H1 (cell line): ENCODE measurements around the gene AHI1. TPM values are rescaled to one million over a fixed set of nuclear protein-coding genes. Genes with fewer than 3 reads are reported as not detected.

Experiments
- CTCF ChIA-PET: fragments of 300-600 bp; sonication (Branson Sonifier 250); formaldehyde crosslinking; loops from one replicate; lab custom pipeline; 2021; ENCODE audit not compliant: partially characterized antibody; lab: Charles Lee
- POLR2A ChIA-PET: fragments of 300-600 bp; sonication (Branson Sonifier 250); formaldehyde crosslinking; loops from one replicate; lab custom pipeline; 2021; ENCODE audit warnings: inconsistent platforms; ENCODE audit not compliant: partially characterized antibody; lab: Charles Lee
- DNase-seq, 2 experiments: peaks; one replicate each; pipeline versions ENCODE4 v3.0.0 to v3.0.0-alpha.2; 2010 to 2022; ENCODE audit warnings: low spot score in 2 of 2, low read depth in 1 of 2, mixed read lengths in 1 of 2
- FAIRE-seq: peaks from 2 replicates; lab custom pipeline; 2011; peaks lifted over from hg19 to GRCh38; lab: Jason Lieb, UNC
- H2AFZ ChIP-seq: 2 replicates; pipeline ENCODE4 v1.8.1; 2012; ENCODE audit warnings: low read length, inconsistent platforms
- H2AK5ac ChIP-seq: 2 replicates; pipeline ENCODE4 v1.6.1; 2013; ENCODE audit warnings: low read depth, low read length
- H2BK120ac ChIP-seq: replicated peaks from 2 replicates; pipeline ENCODE3; 2013; ENCODE audit warnings: low read depth, low read length, inconsistent platforms
- H2BK12ac ChIP-seq: 2 replicates; pipeline ENCODE4 v1.6.1; 2013; ENCODE audit warnings: low read depth, low read length
- H2BK15ac ChIP-seq: 2 replicates; pipeline ENCODE4 v1.6.1; 2013; ENCODE audit warnings: low read length
- H2BK20ac ChIP-seq: 2 replicates; pipeline ENCODE4 v1.6.1; 2013; ENCODE audit warnings: low read length
- H2BK5ac ChIP-seq: 2 replicates; pipeline ENCODE4 v1.6.1; 2013; ENCODE audit warnings: low read depth, low read length
- H3K14ac ChIP-seq: 2 replicates; pipeline ENCODE4 v1.6.1; 2013; ENCODE audit warnings: inconsistent platforms; ENCODE audit not compliant: insufficient read length
- H3K18ac ChIP-seq: 2 replicates; pipeline ENCODE4 v1.6.1; 2013; ENCODE audit warnings: low read length; ENCODE audit errors: extremely low read depth
- H3K23ac ChIP-seq: 2 replicates; pipeline ENCODE4 v1.6.1; 2013; ENCODE audit warnings: inconsistent platforms; ENCODE audit not compliant: insufficient read length
- H3K23me2 ChIP-seq: 2 replicates; pipeline ENCODE4 v1.6.1; 2013; ENCODE audit warnings: low read depth, low read length
- H3K27ac ChIP-seq: 2 replicates; pipeline ENCODE4 v1.6.1; 2011; ENCODE audit warnings: low read depth, low read length, inconsistent platforms
- H3K27me3 ChIP-seq, 4 experiments: replicated peaks in 1 of 4; 1 replicate in 1 of 4; 2 replicates in 3 of 4; pipeline versions ENCODE4 v1.6.1 to v1.8.1; 2011 to 2013; ENCODE audit warnings: low read length in 3 of 4, mild to moderate bottlenecking in 3 of 4, inconsistent platforms in 2 of 4, mixed read lengths in 2 of 4, moderate library complexity in 1 of 4; ENCODE audit not compliant: control insufficient read depth in 3 of 4, insufficient read depth in 3 of 4; ENCODE audit errors: extremely low read depth in 1 of 4
- H3K36me3 ChIP-seq, 4 experiments: 2 replicates each; pipeline versions ENCODE4 v1.6.1 to v1.8.1; 2011 to 2013; ENCODE audit warnings: mild to moderate bottlenecking in 4 of 4, low read length in 3 of 4, moderate library complexity in 2 of 4, control low read depth in 1 of 4, inconsistent platforms in 1 of 4; ENCODE audit not compliant: insufficient read depth in 4 of 4, control insufficient read depth in 2 of 4
- H3K4ac ChIP-seq: replicated peaks from 2 replicates; pipeline ENCODE3; 2013; ENCODE audit warnings: low read length, low read depth, mixed read lengths, inconsistent platforms; ENCODE audit not compliant: insufficient read length
- H3K4me1 ChIP-seq, 4 experiments: replicated peaks in 1 of 4; 1 replicate in 1 of 4; 2 replicates in 3 of 4; pipeline versions ENCODE4 v1.6.1 to v1.8.1; 2011 to 2013; ENCODE audit warnings: low read length in 3 of 4, inconsistent platforms in 2 of 4, mixed read lengths in 1 of 4; ENCODE audit not compliant: insufficient read depth in 4 of 4, control insufficient read depth in 3 of 4
- H3K4me2 ChIP-seq, 2 experiments: 2 replicates each; pipeline versions ENCODE4 v1.6.1 to v1.8.1; 2011 to 2013; ENCODE audit warnings: low read depth in 2 of 2, low read length in 2 of 2, control low read depth in 1 of 2, inconsistent platforms in 1 of 2, mild to moderate bottlenecking in 1 of 2; ENCODE audit not compliant: insufficient read depth in 1 of 2
- H3K4me3 ChIP-seq, 4 experiments: fragments of 200-600, 300-600 bp in 1 of 4; sonication (generic), shearing (Covaris generic), sonication (Bioruptor Twin) in 1 of 4; 2 replicates each; pipeline versions ENCODE4 v1.5.1 to v1.8.1; 2011 to 2016; ENCODE audit warnings: low read length in 4 of 4, low read depth in 3 of 4, control low read depth in 2 of 4, inconsistent platforms in 2 of 4, mild to moderate bottlenecking in 2 of 4, mixed read lengths in 1 of 4, moderate library complexity in 1 of 4; ENCODE audit not compliant: insufficient read depth in 2 of 4; ENCODE audit errors: extremely low read depth in 1 of 4
- H3K56ac ChIP-seq: replicated peaks from 2 replicates; pipeline ENCODE3; 2013; ENCODE audit warnings: low read depth, mild to moderate bottlenecking, mixed read lengths, low read length, inconsistent platforms; ENCODE audit not compliant: insufficient read length
- H3K79me1 ChIP-seq: 2 replicates; pipeline ENCODE4 v1.6.1; 2013; ENCODE audit warnings: low read depth, low read length, control low read depth
- H3K79me2 ChIP-seq, 2 experiments: 2 replicates each; pipeline versions ENCODE4 v1.6.1 to v1.8.1; 2012 to 2013; ENCODE audit warnings: low read length in 2 of 2, mild to moderate bottlenecking in 2 of 2, inconsistent platforms in 1 of 2; ENCODE audit not compliant: insufficient read depth in 2 of 2, control insufficient read depth in 1 of 2
- H3K9ac ChIP-seq, 4 experiments: replicated peaks in 1 of 4; 1 replicate in 1 of 4; 2 replicates in 3 of 4; pipeline versions ENCODE4 v1.6.1 to v1.8.1; 2011 to 2013; ENCODE audit warnings: low read depth in 3 of 4, low read length in 3 of 4, control low read depth in 2 of 4, mild to moderate bottlenecking in 2 of 4, moderate library complexity in 2 of 4, inconsistent platforms in 1 of 4; ENCODE audit errors: extremely low read depth in 1 of 4
- H3K9me3 ChIP-seq, 2 experiments: 2 replicates each; pipeline versions ENCODE4 v1.6.1 to v1.8.1; 2012 to 2013; ENCODE audit warnings: mild to moderate bottlenecking in 2 of 2, moderate library complexity in 2 of 2, control low read depth in 1 of 2, inconsistent platforms in 1 of 2, low read depth in 1 of 2, low read length in 1 of 2, mixed read lengths in 1 of 2; ENCODE audit not compliant: insufficient read depth in 2 of 2
- H4K20me1 ChIP-seq, 2 experiments: replicated peaks in 1 of 2; 2 replicates each; pipeline versions ENCODE3 to v1.8.1; 2011 to 2013; ENCODE audit warnings: inconsistent platforms in 2 of 2, low read length in 2 of 2, mild to moderate bottlenecking in 1 of 2; ENCODE audit not compliant: insufficient read depth in 2 of 2, control insufficient read depth in 1 of 2
- H4K5ac ChIP-seq: 2 replicates; pipeline ENCODE4 v1.6.1; 2013; ENCODE audit warnings: low read length, low read depth, mixed read lengths, inconsistent platforms; ENCODE audit not compliant: insufficient read length
- H4K8ac ChIP-seq: 2 replicates; pipeline ENCODE4 v1.8.0; 2013; ENCODE audit warnings: mild to moderate bottlenecking, moderate library complexity, low read length, inconsistent platforms; ENCODE audit not compliant: insufficient read depth; ENCODE audit errors: extremely low read depth
- H4K91ac ChIP-seq: replicated peaks from 2 replicates; pipeline ENCODE3; 2013; ENCODE audit warnings: low read length, mixed read lengths, inconsistent platforms; ENCODE audit not compliant: insufficient read length
- ASH2L ChIP-seq: fragments of 200-600, 300-600 bp; sonication (generic); IDR thresholded peaks from one replicate; pipeline ENCODE4 v1.7.1; 2017; ENCODE audit warnings: low read length
- CHD2 ChIP-seq: IDR thresholded peaks from 2 replicates; pipeline ENCODE4 v1.6.1; 2012; ENCODE audit warnings: low read length, improper control_type of control experiment
- CREB1 ChIP-seq: IDR thresholded peaks from 2 replicates; pipeline ENCODE4 v1.6.1; 2012; ENCODE audit warnings: inconsistent platforms
- CTCF ChIP-seq, 3 experiments: IDR thresholded peaks; 1 replicate in 2 of 3; 2 replicates in 1 of 3; pipeline versions ENCODE4 v1.5.1 to v1.6.1; 2011; ENCODE audit warnings: low read length in 3 of 3, mild to moderate bottlenecking in 3 of 3, inconsistent platforms in 2 of 3, low read depth in 1 of 3, moderate library complexity in 1 of 3; ENCODE audit not compliant: insufficient read depth in 1 of 3; ENCODE audit errors: control extremely low read depth in 1 of 3
- E2F6 ChIP-seq: IDR thresholded peaks from 2 replicates; pipeline ENCODE4 v1.6.1; 2012; ENCODE audit warnings: inconsistent platforms
- EZH2 ChIP-seq: fragments of 200-600 bp; sonication (generic); IDR thresholded peaks from 2 replicates; pipeline ENCODE4 v1.7.1; 2012; ENCODE audit warnings: low read depth, mild to moderate bottlenecking, moderate library complexity, low read length, inconsistent platforms; ENCODE audit not compliant: severe bottlenecking
- RAD21 ChIP-seq, 2 experiments: IDR thresholded peaks in 1 of 2; conservative IDR thresholded peaks in 1 of 2; 2 replicates each; pipeline ENCODE4 v1.6.1; 2011; ENCODE audit warnings: low read depth in 2 of 2, low read length in 2 of 2, improper control_type of control experiment in 1 of 2, inconsistent platforms in 1 of 2, mild to moderate bottlenecking in 1 of 2, moderate library complexity in 1 of 2
- SIX5 ChIP-seq: IDR thresholded peaks from 2 replicates; pipeline ENCODE4 v1.6.1; 2011; ENCODE audit warnings: mild to moderate bottlenecking, low read depth, low read length
- SUZ12 ChIP-seq: fragments of 200-600 bp; sonication (generic); IDR thresholded peaks from 2 replicates; pipeline ENCODE4 v1.6.1; 2012; ENCODE audit warnings: mild to moderate bottlenecking, inconsistent platforms, low read length, moderate library complexity, mixed read lengths
- ZNF274 ChIP-seq: IDR thresholded peaks from 2 replicates; pipeline ENCODE4 v1.7.0; 2012; ENCODE audit warnings: low read length, borderline replicate concordance; ENCODE audit errors: extremely low read depth
- WGBS, 2 experiments: shearing (Covaris generic) in 1 of 2; methylation state at CpG; one replicate each; pipeline versions ENCODE4 v1.1.6 to v1.1.7; 2013 to 2015; ENCODE audit warnings: low lambda C conversion rate in 2 of 2, mixed read lengths in 2 of 2, inconsistent platforms in 1 of 2, low coverage in 1 of 2, missing lambda C conversion rate in 1 of 2; ENCODE audit not compliant: insufficient replicate concordance in 2 of 2, insufficient coverage in 1 of 2, insufficient read length in 1 of 2; ENCODE audit errors: extremely low coverage in 1 of 2, missing lambda C conversion rate in 1 of 2; 5-methylcytosine and 5-hydroxymethylcytosine counted together
- polyA plus RNA-seq, 7 experiments: library from polyadenylated mRNA; depleted of rRNA in 3 of 7; stranded (reverse) in 5 of 7; unstranded in 2 of 7; fragments of >200 nt in 5 of 7; fragments of 200-250 nt in 2 of 7; gene quantifications; 1 replicate in 5 of 7; 2 replicates in 1 of 7; 4 replicates in 1 of 7; pipeline versions ENCODE4 v1.2.1 to v1.2.3, GENCODE V29; 2011 to 2013; ENCODE audit warnings: missing spikeins in 2 of 7, mixed read lengths in 2 of 7
- total RNA-seq: library from RNA; stranded (reverse); fragmentation: NEBNext Ultra II Directional; extraction: Animal tissue kit (Norgen Biotek cat#: 25700); gene quantifications from 2 replicates; pipeline ENCODE4 v1.2.1, GENCODE V29; 2021

AHI1 gene
- total and polyA plus RNA-seq, 2 of the 8 experiments (the other 6 are each of a cell fraction or from before 2014, with no cell fraction given): 4.2 to 19.6 TPM

- H3K4me1 ChIP-seq: peaks cover 0 to 2% (median 0%) of the 10 kb centered on the region in 4 experiments; a peak in 1 of 7 replicates
- no peaks in the 10 kb centered on the region for H3K27me3 ChIP-seq
- H2BK5ac ChIP-seq: no peak overlapping the region
- H3K79me1 ChIP-seq: no peaks in the 10 kb centered on the region
- H3K4me3 ChIP-seq: no peak overlapping the region
- FAIRE-seq: peak; percentile 78
- H3K23ac ChIP-seq: no peak overlapping the region
- H2BK120ac ChIP-seq: no peak overlapping the region
- no peaks in the 10 kb centered on the region for H3K9me3 ChIP-seq
- H3K14ac ChIP-seq: no peak overlapping the region
- no peak overlapping the region for H3K56ac ChIP-seq
- no peak overlapping the region for H3K9ac ChIP-seq
- H4K5ac ChIP-seq: no peak overlapping the region
- H2AFZ ChIP-seq: no peak overlapping the region
- H3K79me2 ChIP-seq: no peaks in the 10 kb centered on the region
- ChIA-PET POLR2A (no interaction called here), CTCF (interaction anchor here (0.8 to 1.9 kb wide), 6 partner anchors 11 to 416 kb away, joined by 3 to 5 read pairs (median 4); no protein-coding TSS in a partner anchor)
- no peak overlapping the region for H3K4ac ChIP-seq
- H4K20me1 ChIP-seq: no peaks in the 10 kb centered on the region
- H3K23me2 ChIP-seq: no peaks in the 10 kb centered on the region
- H2AK5ac ChIP-seq: no peak overlapping the region
- H4K8ac ChIP-seq: no peak overlapping the region
- H3K18ac ChIP-seq: no peak overlapping the region
- no peak overlapping the region for H3K27ac ChIP-seq
- H3K36me3 ChIP-seq: peaks cover 0 to 4% (median 0%) of the 10 kb centered on the region in 4 experiments; a peak in 1 of 8 replicates
- H2BK12ac ChIP-seq: no peak overlapping the region
- DNase-seq: no peak
- no peak overlapping the region for H4K91ac ChIP-seq
- no peak overlapping the region for H3K4me2 ChIP-seq
- WGBS, 2 experiments: 71% methylated on average over 3 of the region's 3 CpGs; no CpG with 5 or more reads in 1 of the 2 experiments
- H2BK20ac ChIP-seq: no peak overlapping the region
- H2BK15ac ChIP-seq: no peak overlapping the region
- TF ChIP-seq SUZ12 (no peak), E2F6 (no peak), EZH2 (no peak), SIX5 (no peak), CTCF (IDR thresholded peaks at IDR 0.05; ENCODE audit: control extremely low read depth in 1 of 3, insufficient read depth in 1 of 3, low read depth in 1 of 3, low read length in 3 of 3) (peak in 2 of 3 experiments; percentile 39 to 57; a peak in 2 of 4 replicates), ZNF274 (no peak), RAD21 (IDR thresholded peaks at IDR 0.05 in 1 of 2, conservative IDR thresholded peaks at IDR 0.05 in 1 of 2; ENCODE audit: low read depth in 2 of 2, low read length in 2 of 2) (peak; percentile 68 to 75), CHD2 (no peak), ASH2L (no peak), CREB1 (no peak)
These were observed 58.5 kb downstream of the AHI1 start for GRCh38 chr6:135438907-135439535.
